ENCODE data around the gene KCNIP1. TPM values are rescaled to one million over a fixed set of nuclear protein-coding genes. Genes with fewer than 3 reads are reported as not detected.

KCNIP1 gene
- polyA plus RNA-seq, 1 donor = 2.8 TPM

- DNase-seq = no peak
- 100% methylated on average over 1 of the region's 7 CpGs for WGBS (ENCODE audit: insufficient coverage, low lambda C conversion rate)
- Histone ChIP-seq H3K9me3 (ENCODE audit: control insufficient read depth, low read depth, low read length) (no peaks in the 10 kb centered on the region), H3K36me3 (ENCODE audit: control insufficient read depth, insufficient read depth, low read length) (no peaks in the 10 kb centered on the region), H3K27me3 (ENCODE audit: control insufficient read depth, insufficient read depth, low read length) (peaks cover 7% of the 10 kb centered on the region), H3K4me1 (ENCODE audit: control insufficient read depth, insufficient read depth, low read length) (peaks cover 20% of the 10 kb centered on the region), H3K4me3 (ENCODE audit: low read length) (no peak overlapping the region), H3K27ac (ENCODE audit: low read length) (no peak overlapping the region)
Observed at GRCh38 chr5:170493028-170493820, 10.6 kb upstream of the KCNIP1 start.

- peaks cover 7% of the 10 kb centered on the region for H3K27me3 ChIP-seq (ENCODE audit: control insufficient read depth, insufficient read depth, low read length)
- peaks cover 13% of the 10 kb centered on the region for H3K4me1 ChIP-seq (ENCODE audit: control insufficient read depth, insufficient read depth, low read length)
- no peak overlapping the region for H3K27ac ChIP-seq (ENCODE audit: low read length)
- H3K36me3 ChIP-seq (ENCODE audit: control insufficient read depth, insufficient read depth, low read length) = no peaks in the 10 kb centered on the region
- WGBS (ENCODE audit: insufficient coverage, low lambda C conversion rate) = no CpG with 5 or more reads among the region's 2 CpGs
- no peaks in the 10 kb centered on the region for H3K9me3 ChIP-seq (ENCODE audit: control insufficient read depth, low read depth, low read length)
- DNase-seq = no peak
- no peak overlapping the region for H3K4me3 ChIP-seq (ENCODE audit: low read length)
Observed at GRCh38 chr5:170494041-170494440, 9.8 kb upstream of the KCNIP1 start.

GRCh38 chr5:170495825-170496661 is 7.8 kb upstream of the KCNIP1 start:
- DNase-seq = no peak
- Histone ChIP-seq H3K27ac (ENCODE audit: low read length) (no peak overlapping the region), H3K4me1 (ENCODE audit: control insufficient read depth, insufficient read depth, low read length) (no peaks in the 10 kb centered on the region), H3K27me3 (ENCODE audit: control insufficient read depth, insufficient read depth, low read length) (peaks cover 10% of the 10 kb centered on the region), H3K36me3 (ENCODE audit: control insufficient read depth, insufficient read depth, low read length) (no peaks in the 10 kb centered on the region), H3K9me3 (ENCODE audit: control insufficient read depth, low read depth, low read length) (peaks cover 2% of the 10 kb centered on the region), H3K4me3 (ENCODE audit: low read length) (no peak overlapping the region)
- WGBS (ENCODE audit: insufficient coverage, low lambda C conversion rate) = no CpG with 5 or more reads among the region's 10 CpGs

- no peak overlapping the region for H3K27ac ChIP-seq (ENCODE audit: low read length)
- DNase-seq = no peak
- 90% methylated on average over 2 of the region's 6 CpGs for WGBS (ENCODE audit: insufficient coverage, low lambda C conversion rate)
- H3K4me1 ChIP-seq (ENCODE audit: control insufficient read depth, insufficient read depth, low read length) = no peaks in the 10 kb centered on the region
- peaks cover 10% of the 10 kb centered on the region for H3K27me3 ChIP-seq (ENCODE audit: control insufficient read depth, insufficient read depth, low read length)
- H3K36me3 ChIP-seq (ENCODE audit: control insufficient read depth, insufficient read depth, low read length) = no peaks in the 10 kb centered on the region
- H3K4me3 ChIP-seq (ENCODE audit: low read length) = no peak overlapping the region
- H3K9me3 ChIP-seq (ENCODE audit: control insufficient read depth, low read depth, low read length) = peaks cover 2% of the 10 kb centered on the region
Observed at GRCh38 chr5:170496662-170497028, 7.2 kb upstream of the KCNIP1 start.

GRCh38 chr5:170497311-170498038 is 6.3 kb upstream of the KCNIP1 start:
- Histone ChIP-seq H3K27ac (ENCODE audit: low read length) (no peak overlapping the region), H3K27me3 (ENCODE audit: control insufficient read depth, insufficient read depth, low read length) (peaks cover 15% of the 10 kb centered on the region), H3K36me3 (ENCODE audit: control insufficient read depth, insufficient read depth, low read length) (no peaks in the 10 kb centered on the region), H3K4me3 (ENCODE audit: low read length) (no peak overlapping the region), H3K9me3 (ENCODE audit: control insufficient read depth, low read depth, low read length) (peaks cover 2% of the 10 kb centered on the region), H3K4me1 (ENCODE audit: control insufficient read depth, insufficient read depth, low read length) (no peaks in the 10 kb centered on the region)
- DNase-seq = peak in 1 of 2 donors; percentile 37
- WGBS (ENCODE audit: insufficient coverage, low lambda C conversion rate) = 86% methylated on average over 6 of the region's 13 CpGs

- Histone ChIP-seq H3K27me3 (ENCODE audit: control insufficient read depth, insufficient read depth, low read length) (peaks cover 26% of the 10 kb centered on the region), H3K4me1 (ENCODE audit: control insufficient read depth, insufficient read depth, low read length) (no peaks in the 10 kb centered on the region), H3K9me3 (ENCODE audit: control insufficient read depth, low read depth, low read length) (peaks cover 2% of the 10 kb centered on the region), H3K4me3 (ENCODE audit: low read length) (no peak overlapping the region), H3K27ac (ENCODE audit: low read length) (no peak overlapping the region), H3K36me3 (ENCODE audit: control insufficient read depth, insufficient read depth, low read length) (no peaks in the 10 kb centered on the region)
- DNase-seq = no peak
- no CpG with 5 or more reads among the region's 5 CpGs for WGBS (ENCODE audit: insufficient coverage, low lambda C conversion rate)
Observed at GRCh38 chr5:170498811-170499351, 4.9 kb upstream of the KCNIP1 start.

GRCh38 chr5:170499621-170500020 is 4.2 kb upstream of the KCNIP1 start:
- no peak for DNase-seq
- H3K36me3 ChIP-seq (ENCODE audit: control insufficient read depth, insufficient read depth, low read length) = no peaks in the 10 kb centered on the region
- peaks cover 27% of the 10 kb centered on the region for H3K27me3 ChIP-seq (ENCODE audit: control insufficient read depth, insufficient read depth, low read length)
- no CpG with 5 or more reads among the region's 2 CpGs for WGBS (ENCODE audit: insufficient coverage, low lambda C conversion rate)
- no peak overlapping the region for H3K4me3 ChIP-seq (ENCODE audit: low read length)
- H3K9me3 ChIP-seq (ENCODE audit: control insufficient read depth, low read depth, low read length) = peaks cover 2% of the 10 kb centered on the region
- no peak overlapping the region for H3K27ac ChIP-seq (ENCODE audit: low read length)
- H3K4me1 ChIP-seq (ENCODE audit: control insufficient read depth, insufficient read depth, low read length) = no peaks in the 10 kb centered on the region

- H3K9me3 ChIP-seq (ENCODE audit: control insufficient read depth, low read depth, low read length) = peaks cover 2% of the 10 kb centered on the region
- no peaks in the 10 kb centered on the region for H3K36me3 ChIP-seq (ENCODE audit: control insufficient read depth, insufficient read depth, low read length)
- no peak overlapping the region for H3K4me3 ChIP-seq (ENCODE audit: low read length)
- DNase-seq = no peak
- no peaks in the 10 kb centered on the region for H3K4me1 ChIP-seq (ENCODE audit: control insufficient read depth, insufficient read depth, low read length)
- no peak overlapping the region for H3K27ac ChIP-seq (ENCODE audit: low read length)
- WGBS (ENCODE audit: insufficient coverage, low lambda C conversion rate) = no CpG with 5 or more reads among the region's 1 CpG
- peaks cover 42% of the 10 kb centered on the region for H3K27me3 ChIP-seq (ENCODE audit: control insufficient read depth, insufficient read depth, low read length)
Observed at GRCh38 chr5:170501361-170501760, 2.5 kb upstream of the KCNIP1 start.

GRCh38 chr5:170501931-170502330 is 1.9 kb upstream of the KCNIP1 start:
- Histone ChIP-seq H3K9me3 (ENCODE audit: control insufficient read depth, low read depth, low read length) (peaks cover 2% of the 10 kb centered on the region), H3K36me3 (ENCODE audit: control insufficient read depth, insufficient read depth, low read length) (no peaks in the 10 kb centered on the region), H3K4me3 (ENCODE audit: low read length) (no peak overlapping the region), H3K27ac (ENCODE audit: low read length) (no peak overlapping the region), H3K4me1 (ENCODE audit: control insufficient read depth, insufficient read depth, low read length) (no peaks in the 10 kb centered on the region), H3K27me3 (ENCODE audit: control insufficient read depth, insufficient read depth, low read length) (peaks cover 47% of the 10 kb centered on the region)
- no peak for DNase-seq
- no CpG with 5 or more reads among the region's 2 CpGs for WGBS (ENCODE audit: insufficient coverage, low lambda C conversion rate)
